K562 (cell line): ENCODE results near the gene DDX46. TPM values are rescaled to one million over a fixed set of nuclear protein-coding genes. Genes with fewer than 3 reads are reported as not detected.

ENCODE experiments used
- ATAC-seq: fragments of 200-7000 bp; cut with Tn5 transposase; 3 replicates; pipeline ENCODE4 v1.9.1; 2020; ENCODE audit warnings: moderate library complexity
- BruUV-seq: library from RNA; stranded (reverse); fragments of 400-500 nt; replicated peaks from 2 replicates; lab custom pipeline; 2021; lab: Mats Ljungman, UMichigan
- CTCF ChIA-PET: fragments of 300-600 bp; formaldehyde crosslinking; extraction: SDS; loops from one replicate; lab custom pipeline; 2021; ENCODE audit warnings: low intra/inter-chr PET ratio; lab: Yijun Ruan, JAX
- POLR2A ChIA-PET: fragments of 300-600, 350-650 bp; sonication (Branson Sonifier 250); formaldehyde crosslinking; extraction: SDS; loops from one replicate; lab custom pipeline; 2021; ENCODE audit warnings: antibody characterized with exemption, inconsistent platforms; lab: Yijun Ruan, JAX
- DNase-seq, 4 experiments: peaks; one replicate each; pipeline versions ENCODE4 v3.0.0 to v3.0.0-alpha.2; 2011 to 2018; ENCODE audit warnings: low spot score in 3 of 4, mixed read lengths in 3 of 4; ENCODE audit errors: extremely low read depth in 1 of 4
- FAIRE-seq: peaks from 2 replicates; lab custom pipeline; 2011; peaks lifted over from hg19 to GRCh38; lab: Jason Lieb, UNC
- H2AFZ ChIP-seq: 2 replicates; pipeline ENCODE4 v1.6.0; 2011; ENCODE audit warnings: low read depth, low read length, control low read depth, inconsistent platforms
- H3K27ac ChIP-seq: fragments of 200-600 bp; 3 replicates; pipeline ENCODE4 v1.8.0; 2011; ENCODE audit warnings: low read depth, mild to moderate bottlenecking, control low read depth, inconsistent platforms, low read length, moderate library complexity, mixed read lengths; ENCODE audit errors: extremely low read depth
- H3K27me3 ChIP-seq, 2 experiments: fragments of 300-600 bp in 1 of 2; 2 replicates in 1 of 2; 3 replicates in 1 of 2; pipeline versions ENCODE4 v1.6.0 to v1.8.0; 2011; ENCODE audit warnings: inconsistent platforms in 2 of 2, low read length in 2 of 2, mild to moderate bottlenecking in 1 of 2, mixed read lengths in 1 of 2, moderate library complexity in 1 of 2; ENCODE audit not compliant: control insufficient read depth in 2 of 2, insufficient read depth in 2 of 2
- H3K36me3 ChIP-seq: fragments of 300-600 bp; 3 replicates; pipeline ENCODE4 v1.8.0; 2011; ENCODE audit warnings: mild to moderate bottlenecking, low read length, inconsistent platforms; ENCODE audit not compliant: control insufficient read depth, insufficient read depth
- H3K4me1 ChIP-seq, 2 experiments: fragments of 200-600 bp in 1 of 2; replicated peaks in 1 of 2; 2 replicates in 1 of 2; 3 replicates in 1 of 2; pipeline versions ENCODE4 v1.5.1 to v1.8.0; 2011; ENCODE audit warnings: inconsistent platforms in 2 of 2, low read length in 2 of 2, mild to moderate bottlenecking in 1 of 2, mixed read lengths in 1 of 2, moderate library complexity in 1 of 2; ENCODE audit not compliant: control insufficient read depth in 2 of 2, insufficient read depth in 2 of 2
- H3K4me2 ChIP-seq: 2 replicates; pipeline ENCODE4 v1.6.1; 2011; ENCODE audit warnings: low read length, control low read depth, inconsistent platforms, mixed read lengths; ENCODE audit not compliant: insufficient read depth
- H3K4me3 ChIP-seq: fragments of 200-600 bp; sonication (generic), shearing (Covaris generic); 2 replicates; pipeline ENCODE4 v1.5.1; 2016; ENCODE audit warnings: control low read depth, inconsistent platforms
- H3K79me2 ChIP-seq: fragments of 200-600 bp; 3 replicates; pipeline ENCODE4 v1.8.0; 2011; ENCODE audit warnings: low read length, inconsistent platforms; ENCODE audit not compliant: control insufficient read depth, insufficient read depth
- H3K9ac ChIP-seq, 2 experiments: 2 replicates each; pipeline versions ENCODE4 v1.6.0 to v1.6.1; 2011; ENCODE audit warnings: low read depth in 2 of 2, low read length in 2 of 2, control low read depth in 1 of 2, inconsistent platforms in 1 of 2, mild to moderate bottlenecking in 1 of 2, mixed read lengths in 1 of 2; ENCODE audit not compliant: insufficient read depth in 1 of 2
- H3K9me1 ChIP-seq: one replicate; pipeline ENCODE4 v1.6.0; 2011; ENCODE audit warnings: inconsistent platforms, mild to moderate bottlenecking, low read length, moderate library complexity; ENCODE audit not compliant: control insufficient read depth, insufficient read depth
- H3K9me3 ChIP-seq: replicated peaks from 2 replicates; pipeline ENCODE4 v1.5.1; 2011; ENCODE audit warnings: low read depth, low read length, inconsistent platforms; ENCODE audit not compliant: control insufficient read depth, insufficient read depth
- H4K20me1 ChIP-seq: replicated peaks from 2 replicates; pipeline ENCODE4 v1.6.1; 2011; ENCODE audit warnings: low read length, inconsistent platforms, mixed read lengths; ENCODE audit not compliant: control insufficient read depth, insufficient read depth
- CREBBP ChIP-seq: IDR thresholded peaks from one replicate; pipeline ENCODE4 v1.6.1; 2012; ENCODE audit warnings: low read depth, mild to moderate bottlenecking, control low read depth, inconsistent platforms, low read length
- DPF2 ChIP-seq: fragments of 450-650 bp; IDR thresholded peaks from 2 replicates; pipeline ENCODE4 v1.6.1; 2016
- HNRNPLL ChIP-seq: fragments of 200-400 bp; formaldehyde crosslinking; IDR thresholded peaks from 2 replicates; pipeline ENCODE4 v1.6.1; 2017; ENCODE audit warnings: low read length, low read depth, mild to moderate bottlenecking; ENCODE audit not compliant: poor library complexity, severe bottlenecking
- IRF1 ChIP-seq: sonication (generic); formaldehyde crosslinking; IDR thresholded peaks from 2 replicates; pipeline ENCODE4 v1.8.0; 2022; ENCODE audit warnings: missing genetic modification reagents, mild to moderate bottlenecking, borderline replicate concordance
- POLR2H ChIP-seq: IDR thresholded peaks from 2 replicates; pipeline ENCODE4 v1.6.1; 2016; ENCODE audit warnings: missing genetic modification characterization, low read depth, mild to moderate bottlenecking, control low read depth, missing compliant biosample characterization, moderate library complexity
- SRF ChIP-seq, 2 experiments: fragments of 250-450, 450-650 bp in 1 of 2; sonication (Bioruptor Pico) in 1 of 2; sonication (generic) in 1 of 2; formaldehyde crosslinking; IDR thresholded peaks; 2 replicates each; pipeline versions ENCODE4 v1.5.0 to v1.5.1; 2020 to 2022; ENCODE audit warnings: mild to moderate bottlenecking in 1 of 2, missing genetic modification reagents in 1 of 2
- WGBS: fragments of 100-300 bp; shearing (Covaris generic); methylation state at CpG from one replicate; pipeline ENCODE4 v1.1.6; 2016; ENCODE audit warnings: low coverage, mixed read lengths; ENCODE audit not compliant: insufficient coverage; ENCODE audit errors: missing lambda C conversion rate; 5-methylcytosine and 5-hydroxymethylcytosine counted together
- in situ Hi-C: fragments of 300-500 bp; cut with MboI; formaldehyde crosslinking; loops from 4 replicates; pipeline ENCODE4 v1.15.0; 2018; ENCODE audit warnings: inconsistent platforms, mixed read lengths
- intact Hi-C: fragments of 100-400 bp; cut with micrococcal nuclease; formaldehyde crosslinking; loops from 2 replicates; pipeline ENCODE4 v1.14.2; 2022
- polyA plus RNA-seq, 8 experiments: library from polyadenylated mRNA; depleted of rRNA in 4 of 8; stranded (reverse) in 5 of 8; unstranded in 3 of 8; fragments of >200 nt; fragmentation: Nextera tagmentation in 2 of 8; fragmentation: Illumina TruSeq in 1 of 8; extraction: Ambion mirVana in 2 of 8; extraction: Trizol in 1 of 8; gene quantifications; 2 replicates each; pipeline versions ENCODE4 v1.2.1 to v1.2.3, GENCODE V29; 2011 to 2014; ENCODE audit warnings: inconsistent platforms in 1 of 8, missing spikeins in 1 of 8
- total RNA-seq, 7 experiments: library from RNA; depleted of rRNA in 6 of 7; stranded (reverse); fragments of >200 nt in 6 of 7; fragmentation: Illumina TruSeq in 2 of 7; extraction: Trizol in 2 of 7; gene quantifications; 2 replicates each; pipeline versions ENCODE4 v1.2.1 to v1.2.3, GENCODE V29; 2011 to 2021; ENCODE audit warnings: low replicate concordance in 1 of 7

The DDX46 gene
- total and polyA plus RNA-seq, 9 of the 15 experiments (the other 6 are each of a cell fraction or from before 2014, with no cell fraction given), result 26.2 to 99.0 (median 76.4) TPM

DNA sequence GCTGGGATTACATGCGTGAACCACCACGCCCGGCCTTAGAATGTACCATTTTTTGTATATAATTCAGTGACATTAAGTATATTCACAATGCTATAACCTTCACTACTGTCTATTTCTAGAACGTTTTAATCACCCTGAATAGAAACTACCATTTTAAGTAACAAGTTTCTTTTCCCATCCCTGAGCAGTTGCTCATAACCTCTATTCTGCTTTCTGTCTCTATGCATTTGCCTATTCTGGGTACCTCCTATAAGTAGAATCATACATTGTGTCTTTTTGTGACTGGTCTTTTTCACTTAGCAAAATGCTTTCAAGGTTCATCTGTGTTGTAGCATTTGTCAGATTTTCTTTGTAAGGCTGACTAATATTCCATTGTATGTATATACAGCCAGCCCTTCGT, 39.9 kb downstream of the DDX46 start:
- Histone ChIP-seq H3K4me2 (no peak overlapping the region), H3K36me3 (peaks cover 91% of the 10 kb centered on the region), H3K4me3 (no peak overlapping the region), H3K79me2 (no peaks in the 10 kb centered on the region), H3K9me3 (no peaks in the 10 kb centered on the region), H3K4me1 (no peaks in the 10 kb centered on the region), H3K27me3 (no peaks in the 10 kb centered on the region), H3K9me1 (no peaks in the 10 kb centered on the region), H2AFZ (no peak overlapping the region), H4K20me1 (no peaks in the 10 kb centered on the region), H3K27ac (no peak overlapping the region), H3K9ac (no peak overlapping the region)
- in situ Hi-C loops (no loop called here), intact Hi-C loops (no loop called here)
- no peak for TF ChIP-seq POLR2H
- no peak for TF ChIP-seq HNRNPLL
- no peak for TF ChIP-seq DPF2
- no peak for TF ChIP-seq SRF (CRISPR knock-in tag; IDR thresholded peaks at IDR 0.05)
- FAIRE-seq (no peak), ATAC-seq (no peak), DNase-seq (no peak)
- POLR2A ChIA-PET, result no interaction called here
- WGBS, result 83% methylated on average over 5 of the region's 5 CpGs
- BruUV-seq, result no TSS peak
- CTCF ChIA-PET, result no interaction called here

GRCh38 chr5:134803821-134804220, 45.2 kb downstream of the DDX46 start:
- H3K4me3 ChIP-seq, result no peak overlapping the region
- H3K36me3 ChIP-seq, result peaks cover 88% of the 10 kb centered on the region
- H3K4me2 ChIP-seq, result no peak overlapping the region
- H3K9me3 ChIP-seq, result no peaks in the 10 kb centered on the region
- no peak for FAIRE-seq
- no TSS peak for BruUV-seq
- H4K20me1 ChIP-seq, result no peaks in the 10 kb centered on the region
- H3K27me3 ChIP-seq, result no peaks in the 10 kb centered on the region
- 83% methylated on average over 4 of the region's 4 CpGs for WGBS
- no peak for DNase-seq
- no peaks in the 10 kb centered on the region for H3K79me2 ChIP-seq
- H3K9me1 ChIP-seq, result no peaks in the 10 kb centered on the region
- intact Hi-C loops, result no loop called here
- CTCF ChIA-PET, result no interaction called here
- no peaks in the 10 kb centered on the region for H3K4me1 ChIP-seq
- no peak for TF ChIP-seq IRF1 (CRISPR knock-in tag)
- no peak for TF ChIP-seq CREBBP
- TF ChIP-seq, all 486 proteins: peak for 0
- no peak overlapping the region for H3K9ac ChIP-seq
- no peak for ATAC-seq
- in situ Hi-C loops, result no loop called here
- H3K27ac ChIP-seq, result no peak overlapping the region
- H2AFZ ChIP-seq, result no peak overlapping the region
- POLR2A ChIA-PET, result no interaction called here
